Natural killer cell (primary cell): ENCODE results near the gene GPER1. TPM values are rescaled to one million over a fixed set of nuclear protein-coding genes. Genes with fewer than 3 reads are reported as not detected.

Source experiments
- ATAC-seq, 3 donors: fragments of 150-1000 bp in 2 of 3; fragments of 200-7000 bp in 1 of 3; cut with Tn5 transposase; 1 replicate in 1 of 3; 2 replicates in 2 of 3; pipeline ENCODE4 v1.10.0; 2021; ENCODE audit warnings: mild to moderate bottlenecking in 2 of 3, moderate library complexity in 2 of 3
- DNase-seq, 2 donors: peaks; one replicate each; pipeline versions ENCODE4 v3.0.0 to v3.0.0-alpha.2; 2013 to 2021; ENCODE audit warnings: mixed read lengths in 1 of 2
- H3K27ac ChIP-seq: one replicate; pipeline ENCODE4 v1.5.1; 2013; ENCODE audit warnings: mild to moderate bottlenecking, low read length
- H3K27me3 ChIP-seq: one replicate; pipeline ENCODE4 v1.6.1; 2013; ENCODE audit warnings: low read length; ENCODE audit not compliant: control insufficient read depth, insufficient read depth
- H3K36me3 ChIP-seq: one replicate; pipeline ENCODE4 v1.6.1; 2013; ENCODE audit warnings: low read length; ENCODE audit not compliant: control insufficient read depth, insufficient read depth
- H3K4me1 ChIP-seq: one replicate; pipeline ENCODE4 v1.6.1; 2013; ENCODE audit warnings: low read length; ENCODE audit not compliant: control insufficient read depth, insufficient read depth
- H3K4me3 ChIP-seq: one replicate; pipeline ENCODE4 v1.5.1; 2013; ENCODE audit warnings: low read length
- H3K9me3 ChIP-seq: one replicate; pipeline ENCODE4 v1.6.1; 2013; ENCODE audit warnings: low read length; ENCODE audit not compliant: control insufficient read depth, insufficient read depth
- H3K27ac Mint-ChIP-seq, 2 donors: one replicate each; pipeline ENCODE4 v1.8.0; 2022; ENCODE audit warnings: mild to moderate bottlenecking in 2 of 2, mixed read lengths in 2 of 2, moderate library complexity in 1 of 2
- H3K27me3 Mint-ChIP-seq, 2 donors: one replicate each; pipeline ENCODE4 v1.8.0; 2022; ENCODE audit warnings: low read depth in 2 of 2, mixed read lengths in 2 of 2
- H3K36me3 Mint-ChIP-seq: one replicate; pipeline ENCODE4 v1.8.0; 2022; ENCODE audit warnings: mixed read lengths
- H3K4me1 Mint-ChIP-seq, 2 donors: one replicate each; pipeline ENCODE4 v1.8.0; 2022; ENCODE audit warnings: mixed read lengths in 2 of 2
- H3K4me3 Mint-ChIP-seq: one replicate; pipeline ENCODE4 v1.8.0; 2022; ENCODE audit warnings: mild to moderate bottlenecking, moderate library complexity, mixed read lengths
- H3K9me3 Mint-ChIP-seq, 2 donors: one replicate each; pipeline ENCODE4 v1.8.0; 2022; ENCODE audit warnings: mixed read lengths in 2 of 2
- CTCF ChIP-seq: fragments of 200-600 bp; IDR thresholded peaks from one replicate; pipeline ENCODE4 v1.8.0; 2022; ENCODE audit warnings: antibody characterized with exemption
- WGBS: methylation state at CpG from one replicate; pipeline ENCODE4 v1.1.7; 2013; ENCODE audit warnings: missing lambda C conversion rate; ENCODE audit not compliant: insufficient coverage; 5-methylcytosine and 5-hydroxymethylcytosine counted together
- intact Hi-C: fragments of 100-400 bp; cut with micrococcal nuclease; formaldehyde crosslinking; loops from one replicate; pipeline ENCODE4 v1.14.2; 2022
- total RNA-seq, 4 donors: library from RNA; stranded (reverse); fragments of 120-200 nt in 1 of 4; gene quantifications; one replicate each; pipeline versions ENCODE4 v1.2.3 to v1.2.4, GENCODE V29; 2013 to 2022

GPER1 gene
- total RNA-seq, 3 donors from 2014 or later (not counting 1 experiment from before 2014, with no cell fraction given) = 0.25 to 0.26 TPM; not detected in 1

- no peaks in the 10 kb centered on the region for H3K9me3 ChIP-seq
- H3K27ac ChIP-seq = no peak overlapping the region
- Mint-ChIP-seq H3K36me3 (no peaks in the 10 kb centered on the region), H3K4me3 (peak overlapping the region; percentile 61), H3K4me1 (peaks cover 19 to 45% of the 10 kb centered on the region in 2 donors), H3K27me3 (peaks cover 32 to 38% of the 10 kb centered on the region in 2 donors), H3K9me3 (no peaks in the 10 kb centered on the region), H3K27ac (peak overlapping the region; percentile 63 to 68)
- no peak overlapping the region for H3K4me3 ChIP-seq
- H3K36me3 ChIP-seq = no peaks in the 10 kb centered on the region
- ATAC-seq (peak in 1 of 3 donors; percentile 4), DNase-seq (peak in 1 of 2 donors; percentile 28)
- peaks cover 2% of the 10 kb centered on the region for H3K27me3 ChIP-seq
- intact Hi-C loops = no loop called here
- 64% methylated on average over 55 of the region's 55 CpGs for WGBS
- no peak for TF ChIP-seq CTCF
- H3K4me1 ChIP-seq = peaks cover 48% of the 10 kb centered on the region
Observed at GRCh38 chr7:1059200-1060091, 28.5 kb upstream of the GPER1 start.

- DNase-seq (no peak), ATAC-seq (no peak)
- Mint-ChIP-seq H3K4me3 (no peak overlapping the region), H3K27ac (no peak overlapping the region), H3K27me3 (peaks cover 32 to 34% of the 10 kb centered on the region in 2 donors), H3K9me3 (no peaks in the 10 kb centered on the region), H3K36me3 (no peaks in the 10 kb centered on the region), H3K4me1 (peaks cover 19 to 41% of the 10 kb centered on the region in 2 donors)
- H3K9me3 ChIP-seq = no peaks in the 10 kb centered on the region
- peaks cover 41% of the 10 kb centered on the region for H3K4me1 ChIP-seq
- no peak overlapping the region for H3K4me3 ChIP-seq
- intact Hi-C loops = no loop called here
- H3K36me3 ChIP-seq = no peaks in the 10 kb centered on the region
- TF ChIP-seq CTCF = no peak
- no peak overlapping the region for H3K27ac ChIP-seq
- WGBS = 26% methylated on average over 35 of the region's 35 CpGs
- peaks cover 2% of the 10 kb centered on the region for H3K27me3 ChIP-seq
Observed at GRCh38 chr7:1060315-1061072, 27.4 kb upstream of the GPER1 start.

- DNase-seq = no peak
- Mint-ChIP-seq H3K27me3 (peaks cover 32 to 34% of the 10 kb centered on the region in 2 donors), H3K9me3 (no peaks in the 10 kb centered on the region), H3K4me3 (no peak overlapping the region), H3K4me1 (peaks cover 23 to 39% of the 10 kb centered on the region in 2 donors), H3K27ac (no peak overlapping the region), H3K36me3 (no peaks in the 10 kb centered on the region)
- Histone ChIP-seq H3K4me3 (no peak overlapping the region), H3K27me3 (peaks cover 2% of the 10 kb centered on the region), H3K9me3 (no peaks in the 10 kb centered on the region), H3K27ac (no peak overlapping the region), H3K36me3 (no peaks in the 10 kb centered on the region), H3K4me1 (peaks cover 41% of the 10 kb centered on the region)
- no peak for ATAC-seq
- 95% methylated on average over 9 of the region's 9 CpGs for WGBS
- intact Hi-C loops = no loop called here
- no peak for TF ChIP-seq CTCF
Observed at GRCh38 chr7:1061180-1061579, 26.7 kb upstream of the GPER1 start.
